Nephron progenitor cell (in vitro differentiated cells): ENCODE results near the gene TTC9.

Source experiments
- DNase-seq: peaks from one replicate; pipeline ENCODE4 v3.0.0; 2021
- H3K27ac Mint-ChIP-seq: 2 replicates; pipeline ENCODE4 v1.8.0; 2021; ENCODE audit warnings: mild to moderate bottlenecking, moderate library complexity, mixed read lengths
- H3K27me3 Mint-ChIP-seq: 2 replicates; pipeline ENCODE4 v1.8.0; 2021; ENCODE audit warnings: mild to moderate bottlenecking, low read depth, mixed read lengths; ENCODE audit not compliant: poor library complexity
- H3K36me3 Mint-ChIP-seq: 2 replicates; pipeline ENCODE4 v1.8.0; 2021; ENCODE audit warnings: low read depth, mixed read lengths
- H3K4me1 Mint-ChIP-seq: 2 replicates; pipeline ENCODE4 v1.8.0; 2021; ENCODE audit warnings: mixed read lengths
- H3K4me3 Mint-ChIP-seq: 2 replicates; pipeline ENCODE4 v1.8.0; 2021; ENCODE audit warnings: mild to moderate bottlenecking, moderate library complexity, mixed read lengths
- H3K9me3 Mint-ChIP-seq: 2 replicates; pipeline ENCODE4 v1.8.0; 2021; ENCODE audit warnings: mild to moderate bottlenecking, moderate library complexity, mixed read lengths
- TF ChIP-seq, protein P1 (sequence below): fragments of 200-600 bp; sonication (generic); IDR thresholded peaks from 2 replicates; pipeline ENCODE4 v1.5.0; 2021; ENCODE audit warnings: antibody characterized with exemption

The TTC9 gene

GRCh38 chr14:70600382-70601157 lies 41.1 kb upstream of the TTC9 start, which contains the start of gene MED6:
Gene MED6, minus strand, starts transcription at chr14:70600655. Its CDS starts 18 bp downstream, at chr14:70600637.
- Mint-ChIP-seq H3K4me1 (peaks cover 29% of the 10 kb centered on the region), H3K27me3 (peaks cover 17% of the 10 kb centered on the region), H3K27ac (peak within 1 kb of the TSS; percentile 100), H3K4me3 (peak within 1 kb of the TSS; percentile 100), H3K9me3 (no peaks in the 10 kb centered on the region), H3K36me3 (peaks cover 8% of the 10 kb centered on the region)
- TF ChIP-seq, protein P1, sequence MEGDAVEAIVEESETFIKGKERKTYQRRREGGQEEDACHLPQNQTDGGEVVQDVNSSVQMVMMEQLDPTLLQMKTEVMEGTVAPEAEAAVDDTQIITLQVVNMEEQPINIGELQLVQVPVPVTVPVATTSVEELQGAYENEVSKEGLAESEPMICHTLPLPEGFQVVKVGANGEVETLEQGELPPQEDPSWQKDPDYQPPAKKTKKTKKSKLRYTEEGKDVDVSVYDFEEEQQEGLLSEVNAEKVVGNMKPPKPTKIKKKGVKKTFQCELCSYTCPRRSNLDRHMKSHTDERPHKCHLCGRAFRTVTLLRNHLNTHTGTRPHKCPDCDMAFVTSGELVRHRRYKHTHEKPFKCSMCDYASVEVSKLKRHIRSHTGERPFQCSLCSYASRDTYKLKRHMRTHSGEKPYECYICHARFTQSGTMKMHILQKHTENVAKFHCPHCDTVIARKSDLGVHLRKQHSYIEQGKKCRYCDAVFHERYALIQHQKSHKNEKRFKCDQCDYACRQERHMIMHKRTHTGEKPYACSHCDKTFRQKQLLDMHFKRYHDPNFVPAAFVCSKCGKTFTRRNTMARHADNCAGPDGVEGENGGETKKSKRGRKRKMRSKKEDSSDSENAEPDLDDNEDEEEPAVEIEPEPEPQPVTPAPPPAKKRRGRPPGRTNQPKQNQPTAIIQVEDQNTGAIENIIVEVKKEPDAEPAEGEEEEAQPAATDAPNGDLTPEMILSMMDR: no peak
- peak; percentile 92 for DNase-seq

DNA sequence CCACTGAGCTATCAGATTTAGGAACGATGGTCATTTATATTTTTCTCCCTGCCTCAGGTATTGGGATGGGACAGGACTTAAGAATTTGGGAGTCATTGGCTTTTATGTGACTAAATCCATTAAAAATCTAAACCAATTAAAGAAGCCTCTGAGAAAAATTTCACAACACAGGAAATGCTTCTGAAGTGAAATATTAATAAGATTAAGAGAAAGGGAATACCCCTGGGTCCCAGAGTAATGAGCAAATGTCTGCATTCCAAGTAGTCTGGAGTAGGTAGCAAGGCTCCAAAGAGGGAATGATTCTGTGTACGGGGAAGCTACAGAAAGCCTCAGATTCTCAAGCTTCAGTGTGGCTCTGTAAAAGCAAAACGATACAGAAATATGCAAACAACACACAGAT lies 40.6 kb upstream of the TTC9 start:
- peaks cover 29% of the 10 kb centered on the region for H3K4me1 Mint-ChIP-seq
- H3K27me3 Mint-ChIP-seq: peaks cover 23% of the 10 kb centered on the region
- peak overlapping the region; percentile 100 for H3K4me3 Mint-ChIP-seq
- TF ChIP-seq, protein P1: no peak
- no peak for DNase-seq
- no peaks in the 10 kb centered on the region for H3K9me3 Mint-ChIP-seq
- no peak overlapping the region for H3K27ac Mint-ChIP-seq
- peaks cover 4% of the 10 kb centered on the region for H3K36me3 Mint-ChIP-seq

GRCh38 chr14:70602254-70602653 lies 39.5 kb upstream of the TTC9 start:
- Mint-ChIP-seq H3K4me1 (peaks cover 29% of the 10 kb centered on the region), H3K36me3 (no peaks in the 10 kb centered on the region), H3K27me3 (peaks cover 26% of the 10 kb centered on the region), H3K9me3 (no peaks in the 10 kb centered on the region), H3K27ac (peak overlapping the region; percentile 40), H3K4me3 (no peak overlapping the region)
- TF ChIP-seq, protein P1: no peak
- DNase-seq: no peak

- no peak for DNase-seq
- Mint-ChIP-seq H3K36me3 (no peaks in the 10 kb centered on the region), H3K4me3 (no peak overlapping the region), H3K9me3 (no peaks in the 10 kb centered on the region), H3K4me1 (no peaks in the 10 kb centered on the region), H3K27ac (no peak overlapping the region), H3K27me3 (peaks cover 50% of the 10 kb centered on the region)
- TF ChIP-seq, protein P1: no peak
Observed at GRCh38 chr14:70611216-70611615, 30.5 kb upstream of the TTC9 start.

GRCh38 chr14:70616646-70617045 lies 25.1 kb upstream of the TTC9 start:
- no peaks in the 10 kb centered on the region for H3K9me3 Mint-ChIP-seq
- peaks cover 28% of the 10 kb centered on the region for H3K27me3 Mint-ChIP-seq
- H3K36me3 Mint-ChIP-seq: no peaks in the 10 kb centered on the region
- H3K4me1 Mint-ChIP-seq: no peaks in the 10 kb centered on the region
- H3K27ac Mint-ChIP-seq: no peak overlapping the region
- H3K4me3 Mint-ChIP-seq: no peak overlapping the region
- TF ChIP-seq, protein P1: no peak
- no peak for DNase-seq

- Mint-ChIP-seq H3K27me3 (peaks cover 31% of the 10 kb centered on the region), H3K27ac (no peak overlapping the region), H3K9me3 (no peaks in the 10 kb centered on the region), H3K4me3 (no peak overlapping the region), H3K36me3 (no peaks in the 10 kb centered on the region), H3K4me1 (no peaks in the 10 kb centered on the region)
- DNase-seq: no peak
- TF ChIP-seq, protein P1: no peak
Observed at GRCh38 chr14:70618314-70618713, 23.4 kb upstream of the TTC9 start.
